ENCODE measurements around the gene AHNAK2.

AHNAK2 gene

GRCh38 chr14:105010106-105010505 is 31.9 kb upstream of the AHNAK2 start:
- Histone ChIP-seq H3K27me3 (no peaks in the 10 kb centered on the region), H3K36me3 (peaks cover 0 to 59% (median 26%) of the 10 kb centered on the region in 3 donors), H3K27ac (no peak overlapping the region), H3K4me3 (no peak overlapping the region), H3K4me1 (peaks cover 0 to 20% (median 18%) of the 10 kb centered on the region in 4 donors), H3K9me3 (no peaks in the 10 kb centered on the region)
- TF ChIP-seq CTCF (IDR thresholded peaks at IDR 0.05), result no peak
- DNase-seq, result no peak
- intact Hi-C loops (cut with DNase I; ENCODE audit: low total_unique reads), result no loop called here

GRCh38 chr14:105007593-105008264 is 29.6 kb upstream of the AHNAK2 start:
- no peak for TF ChIP-seq CTCF (IDR thresholded peaks at IDR 0.05)
- H3K4me3 ChIP-seq, result no peak overlapping the region
- no peaks in the 10 kb centered on the region for H3K27me3 ChIP-seq
- intact Hi-C loops (cut with DNase I; ENCODE audit: low total_unique reads), result no loop called here
- H3K27ac ChIP-seq, result no peak overlapping the region
- peaks cover 0 to 11% (median 8%) of the 10 kb centered on the region in 4 donors for H3K4me1 ChIP-seq
- no peaks in the 10 kb centered on the region for H3K9me3 ChIP-seq
- no peak for DNase-seq
- peaks cover 0 to 59% (median 26%) of the 10 kb centered on the region in 3 donors for H3K36me3 ChIP-seq

- no peaks in the 10 kb centered on the region for H3K9me3 ChIP-seq
- H3K4me1 ChIP-seq, result peaks cover 0 to 4% (median 1%) of the 10 kb centered on the region in 4 donors
- no peak for DNase-seq
- intact Hi-C loops (cut with DNase I; ENCODE audit: low total_unique reads), result no loop called here
- H3K27me3 ChIP-seq, result no peaks in the 10 kb centered on the region
- no peak overlapping the region for H3K27ac ChIP-seq
- no peak for TF ChIP-seq CTCF (IDR thresholded peaks at IDR 0.05)
- peaks cover 0 to 59% (median 26%) of the 10 kb centered on the region in 3 donors for H3K36me3 ChIP-seq
- H3K4me3 ChIP-seq, result no peak overlapping the region
Measured at GRCh38 chr14:105006831-105007592, 28.8 kb upstream of the AHNAK2 start.

DNA sequence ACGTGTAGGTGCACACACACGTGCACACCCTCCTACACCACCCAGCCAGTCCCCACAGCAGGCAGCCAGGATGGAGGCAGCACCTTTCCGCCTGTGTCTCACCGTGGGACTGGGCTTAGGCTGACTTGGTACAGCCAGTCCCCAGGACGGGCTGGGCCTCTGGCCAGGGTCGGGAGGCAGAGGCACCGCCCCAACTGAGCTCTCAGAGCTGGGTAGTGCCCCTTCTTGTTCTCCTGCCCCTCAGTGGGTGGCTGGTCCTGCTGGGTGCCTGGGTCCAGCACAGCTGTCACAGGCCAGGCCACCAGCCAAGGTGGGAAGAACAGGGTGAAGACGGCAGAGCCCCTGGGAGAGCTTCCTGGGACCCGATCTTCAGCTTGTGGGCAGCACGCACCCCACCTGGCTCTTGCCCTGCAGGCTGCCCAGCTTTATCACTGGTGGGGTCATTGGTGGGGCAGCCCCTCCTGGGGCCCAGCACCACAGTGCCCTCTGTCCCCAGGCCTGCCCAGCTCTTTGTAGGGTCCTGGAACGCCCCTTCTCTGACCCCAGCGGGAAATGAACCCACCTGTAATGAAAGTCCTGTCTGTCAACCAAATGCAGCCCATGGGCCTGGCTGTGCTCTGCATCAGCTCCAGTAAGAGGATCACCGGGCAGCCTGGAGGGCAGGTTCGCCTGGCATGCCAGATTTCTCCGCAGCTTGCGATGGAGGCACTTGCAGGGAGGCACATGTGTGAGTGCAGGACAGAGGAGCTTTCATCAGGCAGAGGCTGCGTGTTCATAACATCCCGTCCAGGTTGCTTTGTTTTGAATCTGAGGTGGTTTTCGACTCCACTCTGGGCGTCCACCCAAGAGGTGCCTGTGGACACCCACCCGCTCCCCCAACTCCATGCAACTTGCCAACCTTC is 28.0 kb upstream of the AHNAK2 start:
- Histone ChIP-seq H3K27me3 (no peaks in the 10 kb centered on the region), H3K4me1 (no peaks in the 10 kb centered on the region), H3K27ac (no peak overlapping the region), H3K4me3 (no peak overlapping the region), H3K9me3 (no peaks in the 10 kb centered on the region), H3K36me3 (peaks cover 0 to 54% (median 19%) of the 10 kb centered on the region in 3 donors)
- TF ChIP-seq CTCF (IDR thresholded peaks at IDR 0.05), result no peak
- intact Hi-C loops (cut with DNase I; ENCODE audit: low total_unique reads), result no loop called here
- no peak for DNase-seq

- TF ChIP-seq CTCF (IDR thresholded peaks at IDR 0.05), result no peak
- Histone ChIP-seq H3K27me3 (no peaks in the 10 kb centered on the region), H3K4me3 (no peak overlapping the region), H3K9me3 (no peaks in the 10 kb centered on the region), H3K27ac (no peak overlapping the region), H3K4me1 (no peaks in the 10 kb centered on the region), H3K36me3 (peaks cover 0 to 46% (median 14%) of the 10 kb centered on the region in 3 donors)
- no peak for DNase-seq
- intact Hi-C loops (cut with DNase I; ENCODE audit: low total_unique reads), result no loop called here
Measured at GRCh38 chr14:105005329-105005928, 27.3 kb upstream of the AHNAK2 start.
